Gastroesophageal sphincter (tissue), 3 donors: ENCODE data around the gene ADCY6.

Experiments used
- EP300 ChIP-seq: sonication (generic); formaldehyde crosslinking; IDR thresholded peaks from one replicate; pipeline ENCODE4 v1.6.1; 2017; ENCODE audit warnings: antibody characterized with exemption, mild to moderate bottlenecking
- POLR2A ChIP-seq, 2 donors: fragments of 450-650 bp; IDR thresholded peaks; one replicate each; pipeline ENCODE4 v1.6.1; 2017; ENCODE audit warnings: antibody characterized with exemption in 2 of 2, mild to moderate bottlenecking in 2 of 2, moderate library complexity in 1 of 2
- POLR2AphosphoS5 ChIP-seq: sonication (generic); formaldehyde crosslinking; IDR thresholded peaks from one replicate; pipeline ENCODE4 v1.6.1; 2017; ENCODE audit warnings: antibody characterized with exemption
- TF ChIP-seq, protein P1 (sequence below), 4 experiments: fragments of 200-600 bp in 2 of 4; fragments of 450-650 bp in 2 of 4; sonication (generic) in 1 of 4; IDR thresholded peaks; one replicate each; pipeline ENCODE4 v1.5.1; 2017 to 2019; ENCODE audit warnings: antibody characterized with exemption in 4 of 4, mild to moderate bottlenecking in 2 of 4, moderate library complexity in 2 of 4

DNA sequence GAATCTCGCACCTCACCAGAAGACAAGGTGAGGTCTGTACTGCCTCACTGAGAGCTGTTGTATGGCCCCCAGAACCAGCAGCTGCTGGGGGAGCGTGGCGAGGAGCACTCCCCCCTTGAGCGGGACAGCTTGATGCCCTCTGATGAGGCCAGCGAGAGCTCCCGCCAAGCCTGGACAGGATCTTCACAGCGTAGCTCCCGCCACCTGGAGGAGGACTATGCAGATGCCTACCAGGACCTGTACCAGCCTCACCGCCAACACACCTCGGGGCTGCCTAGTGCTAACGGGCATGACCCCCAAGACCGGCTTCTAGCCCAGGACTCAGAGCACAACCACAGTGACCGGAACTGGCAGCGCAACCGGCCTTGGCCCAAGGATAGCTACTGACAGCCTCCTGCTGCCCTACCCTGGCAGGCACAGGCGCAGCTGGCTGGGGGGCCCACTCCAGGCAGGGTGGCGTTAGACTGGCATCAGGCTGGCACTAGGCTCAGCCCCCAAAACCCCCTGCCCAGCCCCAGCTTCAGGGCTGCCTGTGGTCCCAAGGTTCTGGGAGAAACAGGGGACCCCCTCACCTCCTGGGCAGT is 38.7 kb upstream of the ADCY6 start:
- TF ChIP-seq, protein P1, sequence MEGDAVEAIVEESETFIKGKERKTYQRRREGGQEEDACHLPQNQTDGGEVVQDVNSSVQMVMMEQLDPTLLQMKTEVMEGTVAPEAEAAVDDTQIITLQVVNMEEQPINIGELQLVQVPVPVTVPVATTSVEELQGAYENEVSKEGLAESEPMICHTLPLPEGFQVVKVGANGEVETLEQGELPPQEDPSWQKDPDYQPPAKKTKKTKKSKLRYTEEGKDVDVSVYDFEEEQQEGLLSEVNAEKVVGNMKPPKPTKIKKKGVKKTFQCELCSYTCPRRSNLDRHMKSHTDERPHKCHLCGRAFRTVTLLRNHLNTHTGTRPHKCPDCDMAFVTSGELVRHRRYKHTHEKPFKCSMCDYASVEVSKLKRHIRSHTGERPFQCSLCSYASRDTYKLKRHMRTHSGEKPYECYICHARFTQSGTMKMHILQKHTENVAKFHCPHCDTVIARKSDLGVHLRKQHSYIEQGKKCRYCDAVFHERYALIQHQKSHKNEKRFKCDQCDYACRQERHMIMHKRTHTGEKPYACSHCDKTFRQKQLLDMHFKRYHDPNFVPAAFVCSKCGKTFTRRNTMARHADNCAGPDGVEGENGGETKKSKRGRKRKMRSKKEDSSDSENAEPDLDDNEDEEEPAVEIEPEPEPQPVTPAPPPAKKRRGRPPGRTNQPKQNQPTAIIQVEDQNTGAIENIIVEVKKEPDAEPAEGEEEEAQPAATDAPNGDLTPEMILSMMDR (IDR thresholded peaks at IDR 0.05) = no peak
- TF ChIP-seq POLR2AphosphoS5 = no peak
- TF ChIP-seq POLR2A (IDR thresholded peaks at IDR 0.05) = no peak
- TF ChIP-seq EP300 = no peak
